RWPE2 (cell line): ENCODE data around the gene FBXL17.

Experiments
- ATAC-seq: fragments of 200-7000 bp; cut with Tn5 transposase; 3 replicates; pipeline ENCODE4 v1.9.1; 2021; ENCODE audit warnings: low read depth
- DNase-seq: peaks from one replicate; pipeline ENCODE4 v3.0.0-alpha.2; 2020; ENCODE audit warnings: low spot score
- H3K27ac ChIP-seq: fragments of 450-650 bp; 2 replicates; pipeline ENCODE4 v1.5.1; 2017; ENCODE audit warnings: mild to moderate bottlenecking; ENCODE audit not compliant: poor library complexity, severe bottlenecking
- H3K27me3 ChIP-seq: fragments of 250-450 bp; sonication (Bioruptor Pico); 2 replicates; pipeline ENCODE4 v1.5.1; 2021; ENCODE audit warnings: mild to moderate bottlenecking, moderate library complexity; ENCODE audit not compliant: insufficient read depth, poor library complexity, severe bottlenecking
- H3K36me3 ChIP-seq: fragments of 250-450 bp; sonication (Bioruptor Pico); 2 replicates; pipeline ENCODE4 v1.5.1; 2020; ENCODE audit warnings: low read depth, mild to moderate bottlenecking, moderate library complexity
- H3K4me1 ChIP-seq: fragments of 250-450 bp; sonication (Bioruptor Pico); 2 replicates; pipeline ENCODE4 v1.5.1; 2021; ENCODE audit warnings: mild to moderate bottlenecking, moderate library complexity; ENCODE audit not compliant: insufficient read depth, poor library complexity, severe bottlenecking
- H3K4me3 ChIP-seq: fragments of 250-450 bp; sonication (Bioruptor Pico); 2 replicates; pipeline ENCODE4 v1.5.1; 2021; ENCODE audit warnings: mild to moderate bottlenecking, moderate library complexity; ENCODE audit not compliant: severe bottlenecking
- H3K9me3 ChIP-seq: fragments of 250-450 bp; sonication (Bioruptor Pico); 2 replicates; pipeline ENCODE4 v1.5.1; 2021; ENCODE audit warnings: mild to moderate bottlenecking, moderate library complexity; ENCODE audit not compliant: severe bottlenecking
- CTCF ChIP-seq: fragments of 450-650 bp; IDR thresholded peaks from one replicate; pipeline ENCODE4 v1.5.1; 2017; ENCODE audit warnings: mild to moderate bottlenecking, moderate library complexity; ENCODE audit not compliant: poor library complexity, severe bottlenecking

Gene FBXL17

DNA sequence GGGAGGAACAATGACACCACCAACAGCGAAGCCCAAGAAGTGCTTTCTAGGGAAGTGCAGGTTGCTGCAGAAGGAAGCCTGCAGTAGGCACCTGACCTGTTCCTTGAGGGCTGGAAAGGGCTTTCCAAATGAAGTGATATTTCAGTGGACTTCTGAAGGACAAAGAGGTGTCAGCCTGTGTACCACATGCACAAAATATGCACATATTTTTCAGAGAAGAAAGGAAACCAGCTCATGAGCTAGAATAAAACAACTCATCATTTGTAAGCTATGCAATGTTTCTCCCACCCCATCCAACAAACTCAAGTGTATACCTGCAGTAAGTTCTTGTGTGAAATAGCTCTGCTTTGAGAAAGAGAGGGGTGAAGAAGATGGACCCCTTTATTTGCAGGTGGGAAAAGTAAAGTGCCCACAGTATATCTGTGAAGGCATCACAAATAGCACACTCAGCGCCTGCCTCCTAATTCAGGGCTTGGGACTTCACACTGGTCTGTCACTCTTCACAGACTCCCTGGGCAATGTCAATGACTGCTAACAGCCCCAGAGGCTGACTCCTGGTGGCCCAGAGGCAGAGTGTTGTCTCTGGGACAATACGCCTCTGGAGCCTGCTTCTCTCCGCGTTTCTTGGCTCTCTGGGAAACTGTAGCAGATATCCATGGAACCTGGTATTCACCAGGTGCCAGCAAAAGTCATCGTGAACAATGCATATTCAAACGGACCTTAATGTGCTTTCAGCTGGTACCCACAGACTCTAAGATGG, 513.1 kb downstream of the FBXL17 start:
- Histone ChIP-seq H3K36me3 (no peaks in the 10 kb centered on the region), H3K4me3 (no peak overlapping the region), H3K9me3 (no peaks in the 10 kb centered on the region), H3K27me3 (no peaks in the 10 kb centered on the region), H3K4me1 (peaks cover 9% of the 10 kb centered on the region), H3K27ac (peak overlapping the region; percentile 44)
- no peak for DNase-seq
- ATAC-seq, result no peak
- no peak for TF ChIP-seq CTCF

DNA sequence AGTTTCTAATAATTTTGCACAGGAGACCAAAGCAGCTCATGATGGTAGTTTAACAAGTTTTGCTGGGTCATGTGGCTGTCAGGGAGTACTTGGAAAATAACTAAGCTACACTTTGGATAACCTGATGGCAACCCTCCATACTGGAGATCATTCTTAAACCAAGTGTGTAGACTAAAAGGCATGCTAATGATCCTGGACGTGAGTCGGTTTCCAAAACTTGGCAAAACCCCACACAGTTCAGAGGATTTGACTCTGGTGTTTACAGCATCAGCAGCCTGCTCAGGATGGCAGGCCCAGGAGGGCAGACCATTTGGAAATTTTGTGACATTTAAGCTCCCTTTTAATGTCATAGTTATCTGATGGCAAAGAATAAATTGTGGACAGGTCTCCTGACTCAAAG, 514.6 kb downstream of the FBXL17 start:
- no peaks in the 10 kb centered on the region for H3K27me3 ChIP-seq
- H3K9me3 ChIP-seq, result no peaks in the 10 kb centered on the region
- DNase-seq (no peak), ATAC-seq (no peak)
- no peak overlapping the region for H3K27ac ChIP-seq
- H3K36me3 ChIP-seq, result no peaks in the 10 kb centered on the region
- H3K4me3 ChIP-seq, result no peak overlapping the region
- peaks cover 9% of the 10 kb centered on the region for H3K4me1 ChIP-seq
- TF ChIP-seq CTCF, result no peak

- Histone ChIP-seq H3K27ac (no peak overlapping the region), H3K9me3 (no peaks in the 10 kb centered on the region), H3K4me1 (peaks cover 4% of the 10 kb centered on the region), H3K4me3 (no peak overlapping the region), H3K27me3 (no peaks in the 10 kb centered on the region), H3K36me3 (no peaks in the 10 kb centered on the region)
- ATAC-seq, result no peak
- no peak for TF ChIP-seq CTCF
- no peak for DNase-seq
These were observed 517.1 kb downstream of the FBXL17 start for GRCh38 chr5:107864793-107865192.

GRCh38 chr5:107863125-107863524, 518.8 kb downstream of the FBXL17 start:
- TF ChIP-seq CTCF, result no peak
- Histone ChIP-seq H3K36me3 (no peaks in the 10 kb centered on the region), H3K27me3 (no peaks in the 10 kb centered on the region), H3K4me3 (no peak overlapping the region), H3K27ac (no peak overlapping the region), H3K4me1 (no peaks in the 10 kb centered on the region), H3K9me3 (no peaks in the 10 kb centered on the region)
- no peak for ATAC-seq
- no peak for DNase-seq

DNA sequence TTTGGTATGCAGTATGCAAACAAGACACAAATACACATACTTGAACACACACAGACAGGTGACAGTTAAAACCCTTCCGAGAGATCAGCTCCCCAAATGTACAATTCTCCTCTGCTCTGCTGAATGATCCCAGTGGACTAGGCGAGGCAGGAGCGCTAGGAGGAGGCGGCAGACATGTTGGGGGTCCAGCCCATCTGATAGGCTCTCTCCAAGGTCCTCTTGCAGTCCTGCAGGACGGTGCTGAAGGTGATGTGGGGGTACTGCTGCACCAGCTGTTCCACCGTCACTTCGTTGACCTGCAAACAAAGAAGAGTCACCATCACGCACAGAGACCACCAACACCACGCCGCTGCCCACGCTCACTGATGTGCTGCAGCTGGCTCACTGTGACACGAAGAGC, 520.3 kb downstream of the FBXL17 start:
- ATAC-seq (no peak), DNase-seq (no peak)
- Histone ChIP-seq H3K4me3 (no peak overlapping the region), H3K36me3 (no peaks in the 10 kb centered on the region), H3K9me3 (no peaks in the 10 kb centered on the region), H3K4me1 (no peaks in the 10 kb centered on the region), H3K27ac (no peak overlapping the region), H3K27me3 (no peaks in the 10 kb centered on the region)
- TF ChIP-seq CTCF, result no peak
